ENCODE data around the gene RBM38.

DNA sequence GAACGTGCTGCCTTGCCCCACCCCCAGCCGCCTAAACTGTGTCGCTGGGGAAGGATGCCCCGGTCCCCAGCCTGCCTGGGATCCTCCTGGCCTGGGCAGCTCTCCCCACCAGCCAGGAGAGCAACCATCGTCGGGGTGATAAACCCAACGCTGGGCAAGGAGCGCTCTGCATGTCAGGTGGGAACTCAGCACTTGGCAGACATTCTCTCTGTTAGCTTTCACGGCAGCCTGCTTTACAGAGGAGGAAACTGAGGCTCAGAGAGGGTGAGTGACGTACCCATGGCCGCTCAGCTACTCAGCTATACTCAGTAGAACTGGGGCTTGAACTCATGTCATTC, 37.9 kb downstream of the RBM38 start:
- TF ChIP-seq, protein P1, sequence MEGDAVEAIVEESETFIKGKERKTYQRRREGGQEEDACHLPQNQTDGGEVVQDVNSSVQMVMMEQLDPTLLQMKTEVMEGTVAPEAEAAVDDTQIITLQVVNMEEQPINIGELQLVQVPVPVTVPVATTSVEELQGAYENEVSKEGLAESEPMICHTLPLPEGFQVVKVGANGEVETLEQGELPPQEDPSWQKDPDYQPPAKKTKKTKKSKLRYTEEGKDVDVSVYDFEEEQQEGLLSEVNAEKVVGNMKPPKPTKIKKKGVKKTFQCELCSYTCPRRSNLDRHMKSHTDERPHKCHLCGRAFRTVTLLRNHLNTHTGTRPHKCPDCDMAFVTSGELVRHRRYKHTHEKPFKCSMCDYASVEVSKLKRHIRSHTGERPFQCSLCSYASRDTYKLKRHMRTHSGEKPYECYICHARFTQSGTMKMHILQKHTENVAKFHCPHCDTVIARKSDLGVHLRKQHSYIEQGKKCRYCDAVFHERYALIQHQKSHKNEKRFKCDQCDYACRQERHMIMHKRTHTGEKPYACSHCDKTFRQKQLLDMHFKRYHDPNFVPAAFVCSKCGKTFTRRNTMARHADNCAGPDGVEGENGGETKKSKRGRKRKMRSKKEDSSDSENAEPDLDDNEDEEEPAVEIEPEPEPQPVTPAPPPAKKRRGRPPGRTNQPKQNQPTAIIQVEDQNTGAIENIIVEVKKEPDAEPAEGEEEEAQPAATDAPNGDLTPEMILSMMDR (IDR thresholded peaks at IDR 0.05; ENCODE audit: borderline replicate concordance, extremely low read depth, low read length, poor library complexity, severe bottlenecking) = no peak
- TF ChIP-seq EZH2 (IDR thresholded peaks at IDR 0.05; ENCODE audit: borderline replicate concordance, low read depth, low read length, severe bottlenecking) = no peak

Data from DND-41 (cell line).